Heart left ventricle (tissue), 16 donors: Measurements from ENCODE around the gene SRRM4. TPM values are rescaled to one million over a fixed set of nuclear protein-coding genes. Genes with fewer than 3 reads are reported as not detected.
A peak's percentile ranks its signal among the peaks of the same experiment; 100 is the strongest.

Experiments used
- ATAC-seq, 4 donors: fragments of 200-7000 bp; cut with Tn5 transposase; one replicate each; pipeline ENCODE4 v1.9.1; 2020 to 2022; ENCODE audit warnings: moderate library complexity in 4 of 4, mild to moderate bottlenecking in 3 of 4, moderate number of reproducible peaks in 1 of 4
- DNase-seq, 5 donors: peaks; one replicate each; pipeline ENCODE4 v3.0.0-alpha.2; 2020
- H3K27ac ChIP-seq, 12 donors: fragments of 200-600 bp; sonication (generic) in 4 of 12; one replicate each; pipeline versions ENCODE4 v1.5.0 to v1.8.0; 2016 to 2022; ENCODE audit warnings: mild to moderate bottlenecking in 2 of 12
- H3K27me3 ChIP-seq, 9 donors: fragments of 200-600 bp; sonication (generic) in 2 of 9; one replicate each; pipeline versions ENCODE4 v1.5.1 to v1.8.0; 2016 to 2022; ENCODE audit warnings: mild to moderate bottlenecking in 3 of 9
- H3K36me3 ChIP-seq, 9 donors: fragments of 200-600 bp; sonication (generic) in 2 of 9; one replicate each; pipeline versions ENCODE4 v1.5.0 to v1.8.0; 2018 to 2022; ENCODE audit warnings: mild to moderate bottlenecking in 2 of 9
- H3K4me1 ChIP-seq, 12 donors: fragments of 200-600 bp; sonication (generic) in 4 of 12; one replicate each; pipeline versions ENCODE4 v1.5.0 to v1.8.0; 2016 to 2022; ENCODE audit warnings: mild to moderate bottlenecking in 3 of 12
- H3K4me3 ChIP-seq, 12 donors: fragments of 200-600 bp; sonication (generic) in 4 of 12; one replicate each; pipeline versions ENCODE4 v1.5.0 to v1.8.0; 2017 to 2022; ENCODE audit warnings: mild to moderate bottlenecking in 9 of 12, moderate library complexity in 4 of 12
- H3K9me3 ChIP-seq, 12 donors: fragments of 200-600 bp; sonication (generic) in 4 of 12; one replicate each; pipeline versions ENCODE4 v1.5.0 to v1.8.0; 2016 to 2022; ENCODE audit warnings: mild to moderate bottlenecking in 1 of 12
- POLR2A ChIP-seq, 2 donors: fragments of 450-650 bp; IDR thresholded peaks; one replicate each; pipeline ENCODE4 v1.6.1; 2017; ENCODE audit warnings: antibody characterized with exemption in 2 of 2, mild to moderate bottlenecking in 2 of 2, moderate library complexity in 2 of 2
- WGBS, 4 donors: extraction: QIAGEN DNeasy Blood & Tissue Kit in 2 of 4; methylation state at CpG; one replicate each; pipeline versions ENCODE4 v1.1.5 to v1.1.7; 2013 to 2018; 5-methylcytosine and 5-hydroxymethylcytosine counted together
- intact Hi-C, 10 donors: fragments of 100-400 bp; cut with DNase I; formaldehyde crosslinking; loops; one replicate each; pipeline versions ENCODE4 v1.11.1 to v1.14.2; 2022
- polyA plus RNA-seq, 2 donors: library from polyadenylated mRNA; stranded (reverse); fragments of 200-250 nt; gene quantifications; one replicate each; pipeline ENCODE4 v1.2.3, GENCODE V29; 2013
- total RNA-seq, 9 donors: library from RNA; depleted of rRNA in 2 of 9; stranded (reverse); fragments of >200 nt in 2 of 9; fragmentation: NEBNext Ultra II Directional in 3 of 9; extraction: Animal tissue kit (Norgen Biotek cat#: 25700) in 3 of 9; gene quantifications; one replicate each; pipeline versions ENCODE4 v1.1.0 to v1.2.4, GENCODE V29; 2016 to 2023
- TF ChIP-seq, protein P1 (sequence below), 12 donors: fragments of 200-600 bp; sonication (generic) in 4 of 12; IDR thresholded peaks; one replicate each; pipeline versions ENCODE4 v1.5.0 to v1.8.0; 2018 to 2022; ENCODE audit warnings: antibody characterized with exemption in 12 of 12, mild to moderate bottlenecking in 5 of 12
- donor health status: ischemic (EF 13 %, LVEDD 7.1; RV severe dilation, severe dysfunction).
- donor health status: healthy with polysubstance abuse.
- donor health status: DM: no; HTN: yes; CAD: no.
- donor health status: DM: no; HTN: no; CAD: no.
- donor health status: ischemic (EF 25% LVEDD 6.9; RV normal size, moderate dysfunction).
- donor health status: ischemic (EF 25% LVEDD 5.7; RV mildly dilated, moderate dysfunction).
- donor health status: healthy.
- donor health status: DM: yes; HTN: yes; CAD: no.
- donor health status: ischemic (EF 35%, LVEDD 5.7; RV mildly dilated, moderate dysfunction).
- donor health status: nonischemic (EF 11% LVEDD 7.7; RV severe dilation, severe dysfunction).
- donor health status: DM: yes; HTN: yes; CAD: no.
- donor health status: PGD.
- donor health status: ischemic (EF 29% LVEDD 5.4; RV normal size, mild dysfunction).
- donor health status: nonischemic (EF 23%, LVEDD 6.1; RV moderate dilation, normal function).

Gene SRRM4
- total and polyA plus RNA-seq, 11 donors: 0.04 to 0.57 (median 0.27) TPM; not detected in 1

- no peak for DNase-seq
- TF ChIP-seq, protein P1, sequence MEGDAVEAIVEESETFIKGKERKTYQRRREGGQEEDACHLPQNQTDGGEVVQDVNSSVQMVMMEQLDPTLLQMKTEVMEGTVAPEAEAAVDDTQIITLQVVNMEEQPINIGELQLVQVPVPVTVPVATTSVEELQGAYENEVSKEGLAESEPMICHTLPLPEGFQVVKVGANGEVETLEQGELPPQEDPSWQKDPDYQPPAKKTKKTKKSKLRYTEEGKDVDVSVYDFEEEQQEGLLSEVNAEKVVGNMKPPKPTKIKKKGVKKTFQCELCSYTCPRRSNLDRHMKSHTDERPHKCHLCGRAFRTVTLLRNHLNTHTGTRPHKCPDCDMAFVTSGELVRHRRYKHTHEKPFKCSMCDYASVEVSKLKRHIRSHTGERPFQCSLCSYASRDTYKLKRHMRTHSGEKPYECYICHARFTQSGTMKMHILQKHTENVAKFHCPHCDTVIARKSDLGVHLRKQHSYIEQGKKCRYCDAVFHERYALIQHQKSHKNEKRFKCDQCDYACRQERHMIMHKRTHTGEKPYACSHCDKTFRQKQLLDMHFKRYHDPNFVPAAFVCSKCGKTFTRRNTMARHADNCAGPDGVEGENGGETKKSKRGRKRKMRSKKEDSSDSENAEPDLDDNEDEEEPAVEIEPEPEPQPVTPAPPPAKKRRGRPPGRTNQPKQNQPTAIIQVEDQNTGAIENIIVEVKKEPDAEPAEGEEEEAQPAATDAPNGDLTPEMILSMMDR (IDR thresholded peaks at IDR 0.05): no peak
- no peak for TF ChIP-seq POLR2A (IDR thresholded peaks at IDR 0.05)
- intact Hi-C loops: no loop called here
- no peak overlapping the region for H3K4me3 ChIP-seq
- no peaks in the 10 kb centered on the region for H3K36me3 ChIP-seq
- 57 to 69% (median 61%) methylated on average over 7 of the region's 7 CpGs for WGBS, 4 donors
- ATAC-seq: no peak
- H3K27me3 ChIP-seq: peaks cover 0 to 20% (median 0%) of the 10 kb centered on the region in 9 donors
- no peaks in the 10 kb centered on the region for H3K9me3 ChIP-seq
- H3K4me1 ChIP-seq: peaks cover 0 to 7% (median 0%) of the 10 kb centered on the region in 12 donors
- H3K27ac ChIP-seq: no peak overlapping the region
These were observed 100.7 kb downstream of the SRRM4 start for GRCh38 chr12:119082016-119082415.

DNA sequence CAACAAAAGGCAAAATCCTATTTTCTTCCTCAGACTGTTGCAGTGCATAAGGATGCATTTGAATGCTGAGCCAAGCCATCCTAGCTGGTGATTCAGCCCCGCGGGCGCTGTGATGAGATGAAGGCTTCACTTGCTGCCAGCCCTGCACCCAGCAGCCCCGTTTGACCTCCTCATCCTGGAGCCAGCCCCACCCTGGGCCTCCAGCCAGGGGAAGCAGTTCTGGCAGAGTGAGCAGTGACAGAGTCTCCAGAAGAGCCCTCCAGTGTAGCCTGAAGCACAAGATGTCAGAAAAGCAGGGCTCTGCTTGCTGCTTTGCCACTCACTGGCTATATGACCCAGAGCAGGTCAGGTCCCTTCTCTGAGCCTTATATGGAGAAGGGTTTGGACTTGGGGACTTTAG, 101.2 kb downstream of the SRRM4 start:
- no peak overlapping the region for H3K27ac ChIP-seq
- 11 to 26% (median 21%) methylated on average over 3 to 4 of the region's 4 CpGs for WGBS, 4 donors
- H3K9me3 ChIP-seq: no peaks in the 10 kb centered on the region
- TF ChIP-seq, protein P1 (IDR thresholded peaks at IDR 0.05): no peak
- no peak for TF ChIP-seq POLR2A (IDR thresholded peaks at IDR 0.05)
- H3K4me1 ChIP-seq: peaks cover 0 to 7% (median 0%) of the 10 kb centered on the region in 12 donors
- ATAC-seq (peak; percentile 92 to 99 (median 94)), DNase-seq (peak; percentile 32 to 86 (median 83))
- peaks cover 0 to 20% (median 0%) of the 10 kb centered on the region in 9 donors for H3K27me3 ChIP-seq
- intact Hi-C loops: no loop called here
- H3K4me3 ChIP-seq: no peak overlapping the region
- H3K36me3 ChIP-seq: no peaks in the 10 kb centered on the region

DNA sequence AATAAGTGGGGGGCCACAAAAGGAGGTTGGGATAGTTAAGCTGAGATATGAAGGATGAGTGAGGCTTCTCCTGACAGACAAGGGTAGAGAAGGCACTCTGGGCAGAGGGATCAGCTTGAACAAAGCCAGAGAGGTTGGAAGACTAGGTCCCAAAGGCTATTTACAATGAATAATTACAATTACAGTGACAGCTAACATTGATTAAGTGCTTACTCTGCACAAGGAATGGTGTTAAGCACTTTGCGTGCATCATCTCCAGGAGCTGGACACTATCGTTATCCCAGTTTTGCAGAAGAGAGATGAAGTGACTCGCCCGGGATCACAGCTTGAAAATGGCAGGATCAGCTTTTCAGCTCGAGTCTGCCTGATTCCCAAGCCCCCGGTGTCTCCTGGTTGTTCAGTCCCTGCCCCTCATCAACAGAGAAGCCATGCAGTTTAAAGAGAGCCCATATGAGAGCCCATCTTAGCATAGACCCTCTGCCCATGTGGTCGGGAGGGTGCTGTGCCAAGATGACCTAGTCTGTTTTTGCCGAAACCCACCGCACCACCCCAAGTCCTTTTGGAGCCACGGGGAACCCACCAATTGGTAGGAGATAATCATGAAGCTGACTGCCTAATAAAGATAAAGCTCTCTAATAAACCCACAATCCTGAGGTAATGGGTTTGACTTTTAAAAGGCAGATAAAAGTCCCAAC, 107.5 kb downstream of the SRRM4 start:
- no peak overlapping the region for H3K27ac ChIP-seq
- no peak overlapping the region for H3K4me3 ChIP-seq
- ATAC-seq: no peak
- H3K27me3 ChIP-seq: peaks cover 0 to 8% (median 0%) of the 10 kb centered on the region in 9 donors
- 58 to 79% (median 75%) methylated on average over 6 to 10 of the region's 10 CpGs for WGBS, 4 donors
- TF ChIP-seq POLR2A (IDR thresholded peaks at IDR 0.05): no peak
- TF ChIP-seq, protein P1 (IDR thresholded peaks at IDR 0.05): no peak
- intact Hi-C loops: no loop called here
- DNase-seq: no peak
- no peaks in the 10 kb centered on the region for H3K36me3 ChIP-seq
- no peaks in the 10 kb centered on the region for H3K9me3 ChIP-seq
- H3K4me1 ChIP-seq: no peaks in the 10 kb centered on the region

DNA sequence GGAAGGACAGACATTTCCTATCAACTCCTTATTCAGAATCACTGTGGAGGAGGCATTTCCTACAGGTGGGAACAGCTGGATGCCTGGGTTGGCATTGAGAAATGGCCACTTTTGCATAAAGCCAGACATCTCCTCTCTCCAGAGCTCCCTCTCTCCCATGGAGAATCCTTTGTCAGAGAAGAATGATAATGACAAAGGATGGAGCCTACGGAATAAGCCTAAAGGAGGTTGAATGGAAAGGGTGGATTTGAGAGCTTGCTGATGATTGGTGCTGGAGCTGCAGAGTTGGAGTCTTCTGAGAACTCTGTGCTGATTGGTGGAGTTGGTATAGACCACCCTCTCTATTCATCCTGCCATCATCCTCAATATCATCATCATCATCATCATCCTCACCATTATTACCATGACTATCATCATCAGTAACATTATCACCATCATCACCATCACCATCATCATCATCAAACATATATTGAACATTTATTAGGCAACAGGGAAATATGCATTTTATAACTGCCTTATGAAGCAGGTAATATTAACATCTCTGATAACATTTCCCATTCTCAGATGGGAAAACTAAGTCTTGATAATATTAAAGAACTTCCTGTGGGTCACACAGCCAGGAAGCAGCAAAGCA, 108.2 kb downstream of the SRRM4 start:
- TF ChIP-seq POLR2A (IDR thresholded peaks at IDR 0.05): no peak
- TF ChIP-seq, protein P1 (IDR thresholded peaks at IDR 0.05): no peak
- H3K27me3 ChIP-seq: peaks cover 0 to 5% (median 0%) of the 10 kb centered on the region in 9 donors

More for the DNA sequence above, 108.2 kb downstream of the SRRM4 start:
- DNase-seq (no peak), ATAC-seq (no peak)
- WGBS, 4 donors: 50 to 76% (median 55%) methylated on average over 1 of the region's 1 CpG
- intact Hi-C loops: no loop called here
- Histone ChIP-seq H3K4me3 (no peak overlapping the region), H3K9me3 (no peaks in the 10 kb centered on the region), H3K27ac (no peak overlapping the region), H3K4me1 (no peaks in the 10 kb centered on the region), H3K36me3 (no peaks in the 10 kb centered on the region)
